Umbilical cord (tissue), 2 donors: ENCODE measurements around the gene MYMK. TPM values are rescaled to one million over a fixed set of nuclear protein-coding genes. Genes with fewer than 3 reads are reported as not detected.
A peak's percentile ranks its signal among the peaks of the same experiment; 100 is the strongest.

Experiments
- DNase-seq: peaks from one replicate; pipeline ENCODE4 v3.0.0-alpha.2; 2015; ENCODE audit warnings: low spot score
- total RNA-seq: library from RNA; depleted of rRNA; stranded (reverse); fragments of >200 nt; gene quantifications from one replicate; pipeline ENCODE4 v1.2.3, GENCODE V29; 2014; ENCODE audit warnings: low replicate concordance; ENCODE audit not compliant: insufficient read depth

Gene MYMK
- total RNA-seq, 1 donor from 2014 or later = not detected

DNA sequence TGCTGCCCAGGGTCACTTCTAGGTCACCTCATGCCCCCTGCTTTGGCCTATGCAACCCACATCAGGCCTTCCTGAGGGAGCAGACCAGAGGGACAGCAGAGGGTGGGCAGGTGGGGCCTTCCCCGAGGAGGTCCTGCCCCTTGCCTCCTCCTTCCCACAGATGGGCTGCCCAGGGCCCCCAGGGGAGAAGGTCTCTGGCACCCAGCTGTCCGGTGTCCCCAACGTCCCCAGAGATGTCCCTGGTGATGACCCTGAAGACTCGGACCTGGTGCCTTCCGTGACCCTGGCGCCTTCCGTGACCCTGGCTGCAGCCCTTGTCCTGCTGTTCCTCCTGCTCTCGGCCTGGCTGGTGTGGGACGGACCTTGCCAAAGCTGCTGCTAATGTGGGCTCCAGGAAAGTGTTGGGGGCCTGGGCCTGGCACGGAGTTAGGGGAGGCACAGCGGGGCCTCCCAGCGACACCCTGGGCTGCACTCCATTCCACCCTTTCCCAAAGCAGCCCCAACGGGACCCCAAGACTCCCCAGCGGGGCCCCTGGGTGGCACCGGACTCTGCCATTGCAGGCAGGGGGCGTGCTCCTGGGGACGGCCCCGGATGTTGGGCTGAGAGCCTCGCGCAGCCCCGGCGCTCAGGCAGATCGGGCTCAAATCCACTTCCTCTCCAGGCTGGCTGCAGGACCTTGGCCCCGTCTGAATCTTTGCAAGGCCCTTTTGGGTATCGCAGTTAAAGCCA, 39.1 kb downstream of the MYMK start:
- DNase-seq = no peak

DNA sequence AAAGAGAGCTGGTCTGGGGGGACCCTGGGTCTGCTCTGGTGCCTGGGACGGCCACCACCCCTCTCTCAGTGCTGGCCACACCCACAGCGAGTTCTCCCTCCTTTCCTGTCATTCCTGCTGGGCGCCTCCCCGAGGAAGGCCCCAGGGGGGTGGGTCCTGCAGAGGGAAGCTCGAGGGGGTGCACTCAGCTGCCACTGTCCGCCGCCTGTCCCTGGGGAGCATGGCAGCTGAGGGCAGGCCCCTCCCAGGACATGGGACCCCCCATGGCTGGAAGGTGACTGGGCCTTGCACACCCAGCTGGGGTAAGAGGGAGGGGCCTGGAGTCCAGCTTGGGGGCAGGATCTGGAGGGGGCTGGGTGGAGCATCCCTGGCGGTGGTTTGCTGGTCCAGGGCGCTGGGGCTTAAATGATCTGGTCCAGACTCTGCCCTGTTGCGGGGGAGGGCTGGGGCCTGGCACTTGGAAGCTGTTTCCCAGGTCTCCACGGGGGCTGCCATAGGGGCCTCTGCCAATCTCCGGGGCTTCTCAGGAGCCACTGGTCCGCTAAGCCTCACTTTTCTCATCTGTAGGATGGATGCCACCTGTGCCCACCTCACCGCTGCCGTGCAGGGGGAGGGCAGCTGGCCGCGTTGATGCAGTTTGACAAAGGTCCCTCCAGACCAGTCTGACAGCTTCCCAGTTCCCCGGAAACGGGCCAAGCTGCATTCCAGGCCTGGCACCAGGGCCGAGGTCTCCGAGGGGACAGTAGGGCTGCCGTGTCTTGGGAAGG, 39.9 kb downstream of the MYMK start:
- DNase-seq = no peak

DNA sequence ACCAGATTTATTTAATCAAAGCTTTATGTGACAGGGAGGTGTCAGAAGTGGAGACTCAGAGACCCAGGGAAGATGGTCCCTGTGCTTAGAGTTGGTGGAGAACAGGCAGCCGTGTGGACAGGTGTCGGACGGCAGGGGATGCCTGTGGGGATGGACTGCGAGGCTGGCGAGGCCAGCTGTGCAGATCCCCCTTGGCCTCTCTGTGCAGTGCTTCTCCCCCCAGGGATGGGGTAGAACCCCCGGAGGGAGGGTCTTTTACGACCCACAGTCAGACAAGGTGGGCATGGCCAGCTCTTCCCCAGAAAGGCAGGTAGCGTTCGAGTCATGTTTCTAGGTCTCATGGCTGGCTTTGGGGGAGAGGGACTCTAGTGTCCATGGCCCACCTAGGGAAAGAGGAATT, 41.1 kb downstream of the MYMK start:
- DNase-seq = no peak

DNA sequence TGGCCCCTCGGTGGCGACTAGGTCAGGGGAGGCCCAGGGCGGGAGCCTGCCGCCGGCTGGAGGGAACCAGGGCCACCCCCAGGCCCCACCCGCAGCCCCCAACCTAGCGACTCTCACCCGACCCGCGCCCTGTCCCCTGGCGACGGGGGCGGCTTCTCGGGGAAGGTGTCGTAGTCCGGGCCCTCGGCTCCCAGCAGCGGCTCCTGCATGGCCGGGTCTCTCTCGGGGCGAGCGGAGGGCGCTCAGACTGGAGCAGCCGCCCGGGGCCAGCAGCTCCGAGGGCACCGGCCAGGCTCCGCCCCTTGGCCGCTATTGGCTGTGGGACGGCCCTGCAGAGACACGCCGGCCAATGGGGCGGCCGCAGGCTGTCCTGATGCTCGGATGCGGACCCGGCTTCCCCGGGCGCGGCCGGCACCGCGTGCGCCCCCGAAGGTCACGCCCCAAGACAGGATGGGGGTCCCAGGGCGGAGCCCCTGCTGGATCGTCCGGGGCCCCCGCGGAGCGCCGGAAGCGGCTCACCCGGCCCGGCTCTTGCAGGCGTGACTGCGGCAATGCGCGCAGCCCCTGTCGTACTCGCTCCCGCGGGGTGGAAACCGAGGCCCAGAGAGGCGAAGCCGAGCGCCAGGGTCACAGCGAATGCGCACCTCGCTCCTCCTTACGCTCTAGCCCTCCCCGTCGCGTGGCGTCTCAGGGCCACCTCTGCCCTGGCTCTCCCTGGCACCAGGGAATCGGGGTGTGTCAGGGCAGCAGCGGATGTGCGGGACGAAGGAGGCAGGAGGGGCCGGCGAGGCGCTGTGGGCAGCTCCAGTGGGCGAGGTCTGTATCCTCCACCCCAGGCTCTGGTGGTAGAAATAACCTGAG, 45.7 kb downstream of the MYMK start, which contains the start of gene SLC2A6:
SLC2A6 (minus strand) TSS at position 249 of the 861 bp plus-strand sequence; CDS start at position 209, 40 bp downstream.
- peak; percentile 83 for DNase-seq

DNA sequence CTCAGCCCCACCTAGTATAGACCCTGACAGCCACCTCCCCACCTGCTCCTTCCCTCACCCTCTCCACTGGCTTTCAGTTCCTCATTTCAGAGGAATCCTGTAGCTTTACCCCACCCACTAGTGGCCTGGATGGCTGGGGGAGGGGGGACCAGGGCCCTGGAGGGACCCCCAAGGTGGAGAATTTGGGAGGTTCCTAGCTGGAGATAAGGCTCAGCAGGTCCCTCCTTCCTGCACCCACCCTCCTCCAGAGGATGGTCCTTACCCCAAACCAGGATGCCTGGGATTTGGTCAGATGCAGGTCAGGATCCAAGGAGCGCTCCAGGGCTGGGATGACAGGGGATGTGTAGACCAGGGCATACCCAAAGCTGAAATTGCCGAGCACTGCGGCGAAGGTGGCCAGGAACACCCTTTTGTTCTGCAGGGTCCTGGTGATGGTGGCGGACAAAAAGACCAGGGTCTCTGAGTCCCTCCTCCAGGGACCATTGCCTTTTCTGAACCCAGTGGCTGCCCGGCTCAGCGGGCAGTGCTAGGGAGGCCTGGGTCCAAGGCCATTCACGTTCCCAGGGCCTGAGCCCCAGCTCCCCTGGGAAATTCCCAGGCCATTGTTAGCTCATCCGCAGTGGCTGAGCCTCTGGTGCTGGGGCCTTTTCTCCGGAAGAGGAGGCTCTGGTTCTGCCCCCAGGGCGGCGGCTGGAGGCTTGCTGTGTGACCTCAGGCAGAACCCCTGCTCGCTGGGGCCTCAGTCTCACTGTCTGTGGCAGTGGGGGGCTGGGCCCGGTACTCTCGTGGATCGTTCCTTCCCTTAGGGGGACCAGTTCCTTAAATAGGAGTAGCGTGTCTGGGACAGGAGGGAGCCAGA, 46.5 kb downstream of the MYMK start:
- peak; percentile 32 for DNase-seq

DNA sequence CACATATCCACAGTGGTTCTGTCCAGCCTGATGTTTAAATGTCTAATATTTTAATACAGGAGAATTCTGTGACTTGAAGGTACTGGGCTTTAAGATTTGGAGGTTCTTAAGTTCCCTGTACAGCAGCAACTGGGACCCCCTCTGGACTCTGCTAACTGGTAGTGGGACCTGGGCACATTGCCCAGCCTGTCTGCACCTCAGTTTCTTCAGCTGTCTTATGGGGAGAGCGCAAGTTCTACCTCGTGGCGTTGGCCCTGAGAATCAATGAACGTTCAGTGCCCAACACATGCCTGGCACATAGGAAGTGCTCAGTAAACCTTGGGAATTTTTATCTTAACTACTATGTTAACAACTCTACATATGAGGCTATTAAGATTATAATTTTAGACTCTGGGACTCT, 47.3 kb downstream of the MYMK start:
- DNase-seq = no peak

DNA sequence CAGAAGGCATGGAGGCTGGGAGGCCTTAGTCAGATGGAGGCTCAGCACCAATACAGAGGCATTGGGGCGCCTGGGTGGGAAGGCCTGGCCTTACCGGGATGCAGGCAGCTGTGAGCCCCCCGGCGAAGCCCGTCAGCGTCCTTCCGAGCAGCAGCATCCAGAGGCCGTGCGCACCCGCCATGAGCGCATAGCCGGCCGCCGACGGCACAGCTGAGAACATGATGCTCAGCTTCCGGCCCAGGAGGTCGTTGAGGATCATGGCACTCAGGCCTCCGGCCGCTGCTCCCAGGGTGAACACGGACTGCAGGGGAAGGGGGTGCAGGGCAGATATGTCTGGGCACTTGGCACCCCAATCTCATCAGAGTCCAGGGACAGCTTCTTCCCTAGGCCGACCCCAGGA, 47.8 kb downstream of the MYMK start:
- DNase-seq = no peak

DNA sequence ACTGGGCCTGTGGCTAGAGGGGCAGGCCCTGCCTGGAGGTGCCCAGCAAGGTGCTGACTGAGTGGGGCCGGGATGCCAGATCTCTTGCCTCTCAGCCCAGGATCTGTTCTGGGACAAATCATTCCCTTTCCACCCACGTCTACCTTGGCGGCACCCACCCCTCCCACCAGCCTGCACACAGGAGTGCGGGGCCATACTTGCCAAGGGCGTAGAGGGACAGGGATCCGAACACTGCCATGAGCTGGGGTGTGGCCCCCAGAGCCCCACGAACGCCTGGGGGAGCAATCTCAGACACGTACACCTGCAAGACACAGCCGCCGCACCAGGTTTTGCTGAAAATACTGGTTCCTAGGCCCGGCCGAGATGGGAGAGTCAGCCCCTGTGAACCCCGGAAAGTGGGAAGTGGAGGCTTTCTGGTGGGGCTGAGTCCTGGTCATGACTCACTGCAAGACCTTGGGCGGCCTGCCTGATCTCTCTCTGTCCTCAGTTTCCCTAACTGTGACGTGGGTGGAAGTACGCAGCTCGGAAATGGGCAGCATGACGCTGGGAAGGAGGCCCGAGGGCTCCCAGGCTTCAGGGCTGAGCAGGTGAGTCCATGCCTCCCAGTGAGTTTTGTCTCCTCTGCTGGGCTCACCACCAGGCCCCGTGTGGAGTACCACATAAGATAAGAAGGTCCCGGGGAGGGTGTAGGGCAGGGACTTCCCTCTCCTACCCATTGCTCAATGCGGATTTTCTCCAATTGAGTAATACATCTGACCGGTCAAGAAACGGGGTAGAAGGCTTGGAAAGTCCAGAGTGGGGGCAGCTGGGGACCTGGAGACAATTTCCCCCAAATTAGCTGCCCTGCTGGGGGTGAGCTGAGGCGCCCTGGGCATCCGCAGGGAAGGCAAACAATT, 48.5 kb downstream of the MYMK start:
- no peak for DNase-seq

DNA sequence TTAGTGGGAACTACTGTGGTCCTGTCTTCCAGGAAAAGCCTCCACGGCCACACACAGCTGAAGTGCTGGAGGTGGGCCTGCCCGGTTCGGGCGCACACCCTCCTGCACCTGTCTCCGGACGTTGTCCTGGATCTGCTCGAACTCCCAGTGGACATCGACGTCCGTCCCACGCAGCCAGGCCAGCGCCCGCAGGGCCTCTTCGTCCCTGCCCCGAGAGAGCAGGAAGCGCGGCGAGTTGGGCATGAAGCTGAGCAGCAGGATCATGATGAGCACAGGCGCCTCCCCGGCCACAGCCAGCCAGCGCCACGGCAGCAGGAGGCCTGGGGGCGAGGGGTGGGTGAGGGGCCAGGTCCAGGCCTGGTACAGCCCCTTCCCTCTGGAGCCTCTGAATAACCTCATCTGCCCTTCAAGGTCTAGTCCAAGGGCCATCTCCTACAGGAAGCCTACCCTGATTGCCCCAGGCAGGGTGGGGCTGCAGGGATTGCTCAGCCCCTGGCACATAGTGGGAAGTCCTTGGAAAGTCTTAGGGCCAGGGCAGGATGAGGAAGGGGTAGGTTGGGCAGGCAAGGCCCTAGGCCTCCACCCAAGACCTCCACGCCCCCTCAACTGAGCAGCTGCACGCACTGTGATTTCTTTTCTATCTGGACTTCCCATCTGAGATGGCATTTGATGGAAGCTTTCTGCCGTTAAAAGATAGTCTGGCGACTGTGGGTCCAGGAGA, 49.3 kb downstream of the MYMK start:
- DNase-seq = no peak

DNA sequence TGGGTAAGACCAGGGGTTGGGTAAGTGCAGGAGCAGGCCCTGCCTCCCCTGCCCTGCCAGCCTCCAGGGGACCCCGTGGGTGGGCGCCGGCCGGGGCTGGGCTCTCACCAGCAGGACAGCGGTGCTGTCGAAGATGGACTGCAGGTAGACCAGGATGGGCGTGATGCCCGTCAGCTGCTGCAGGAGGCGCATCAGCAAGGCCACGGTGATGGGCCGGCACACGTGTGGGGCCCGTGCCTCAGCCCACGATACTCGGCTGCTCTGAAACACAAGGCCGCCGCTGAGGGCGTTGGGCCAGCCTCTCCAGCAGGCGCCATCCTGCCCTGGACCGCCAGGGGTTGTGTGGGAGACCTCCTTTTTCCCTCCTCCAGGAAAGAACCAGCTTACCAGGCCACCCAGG, 49.9 kb downstream of the MYMK start:
- DNase-seq = no peak

DNA sequence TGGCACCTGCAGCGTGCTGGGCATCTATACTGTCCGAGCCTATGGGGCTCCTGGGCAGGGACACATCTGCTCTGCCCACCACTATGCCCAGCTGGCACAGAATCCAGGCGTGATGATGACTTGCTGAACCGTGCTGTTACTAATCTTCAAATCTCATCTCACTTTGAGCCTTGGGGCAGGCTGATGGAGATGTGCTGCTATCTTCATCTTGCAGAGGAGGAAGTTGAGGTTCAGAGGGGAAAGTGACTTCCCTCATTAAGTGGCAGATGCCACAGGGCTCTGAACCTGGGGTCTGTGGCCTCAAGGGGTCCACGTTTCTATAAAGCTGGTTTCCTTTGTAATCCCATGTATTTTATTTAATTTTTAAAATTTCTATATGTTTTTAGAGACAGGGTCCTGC, 50.5 kb downstream of the MYMK start:
- no peak for DNase-seq

DNA sequence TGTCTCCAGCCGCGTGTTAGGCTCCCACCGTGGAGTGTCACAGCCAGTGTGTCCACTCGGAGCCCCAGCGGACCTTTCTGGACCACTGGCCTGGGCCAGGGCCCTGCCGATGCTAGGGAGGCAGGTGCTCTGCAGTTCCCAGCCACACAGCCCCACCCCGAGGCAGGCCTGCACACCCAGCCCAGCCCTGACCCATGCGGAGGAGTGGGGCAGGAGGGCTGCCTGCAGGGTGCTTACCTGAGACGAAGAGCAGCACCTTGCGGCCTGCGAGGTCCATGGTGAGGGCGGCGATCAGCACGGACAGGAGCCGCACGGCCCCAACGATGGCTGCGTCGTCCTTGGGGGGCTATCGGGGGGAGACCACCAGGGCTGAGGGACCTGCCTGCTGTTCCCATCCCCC, 51.0 kb downstream of the MYMK start:
- DNase-seq = no peak

DNA sequence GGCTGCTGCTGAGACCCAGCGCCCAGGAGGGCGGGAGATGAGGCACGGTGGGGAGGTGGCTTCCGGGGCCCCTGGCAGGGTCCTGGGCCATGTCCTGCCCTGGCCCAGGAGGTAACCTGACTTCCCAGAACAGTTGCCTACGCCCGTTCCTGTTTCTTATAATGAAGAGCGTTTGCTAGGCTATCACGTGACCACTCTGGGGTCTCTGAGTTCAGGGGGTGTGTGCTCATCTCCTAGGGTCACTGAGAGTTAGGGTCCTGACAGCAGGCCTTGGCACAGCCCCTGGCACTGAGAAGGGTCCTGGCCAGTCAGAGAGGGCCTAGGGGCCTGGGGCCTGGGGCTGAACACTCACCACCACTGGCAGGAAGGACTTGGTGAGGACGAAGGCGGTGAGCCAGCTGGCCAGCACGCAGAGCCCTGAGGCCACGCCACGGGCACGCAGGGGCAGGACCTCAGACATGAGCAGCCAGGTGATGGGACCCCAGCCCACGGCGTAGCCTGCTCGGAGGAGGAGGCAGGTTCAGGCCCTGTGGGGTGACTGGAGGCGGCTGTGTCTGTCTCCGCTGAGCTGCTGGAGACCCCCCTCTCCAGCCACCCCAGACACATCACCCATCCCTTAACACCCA, 51.9 kb downstream of the MYMK start:
- no peak for DNase-seq

DNA sequence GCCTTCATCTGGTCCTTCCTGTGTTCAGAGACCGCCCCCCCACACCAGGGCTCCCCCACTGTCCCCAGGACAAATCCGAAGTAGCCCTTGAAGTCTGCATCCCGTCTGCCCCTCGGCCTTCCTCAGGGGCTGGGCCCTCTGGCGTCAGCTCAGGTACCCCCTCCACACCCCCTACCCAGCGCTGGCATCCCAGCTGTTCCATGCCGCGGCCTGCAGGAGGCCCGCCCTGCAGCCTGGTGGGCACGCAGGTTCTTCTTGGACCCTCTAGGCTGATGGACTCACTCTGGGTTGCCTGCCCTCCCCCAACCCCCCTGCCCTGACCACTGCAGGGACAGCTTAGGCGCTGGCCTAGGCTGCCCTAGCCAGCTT, 52.5 kb downstream of the MYMK start:
- no peak for DNase-seq

DNA sequence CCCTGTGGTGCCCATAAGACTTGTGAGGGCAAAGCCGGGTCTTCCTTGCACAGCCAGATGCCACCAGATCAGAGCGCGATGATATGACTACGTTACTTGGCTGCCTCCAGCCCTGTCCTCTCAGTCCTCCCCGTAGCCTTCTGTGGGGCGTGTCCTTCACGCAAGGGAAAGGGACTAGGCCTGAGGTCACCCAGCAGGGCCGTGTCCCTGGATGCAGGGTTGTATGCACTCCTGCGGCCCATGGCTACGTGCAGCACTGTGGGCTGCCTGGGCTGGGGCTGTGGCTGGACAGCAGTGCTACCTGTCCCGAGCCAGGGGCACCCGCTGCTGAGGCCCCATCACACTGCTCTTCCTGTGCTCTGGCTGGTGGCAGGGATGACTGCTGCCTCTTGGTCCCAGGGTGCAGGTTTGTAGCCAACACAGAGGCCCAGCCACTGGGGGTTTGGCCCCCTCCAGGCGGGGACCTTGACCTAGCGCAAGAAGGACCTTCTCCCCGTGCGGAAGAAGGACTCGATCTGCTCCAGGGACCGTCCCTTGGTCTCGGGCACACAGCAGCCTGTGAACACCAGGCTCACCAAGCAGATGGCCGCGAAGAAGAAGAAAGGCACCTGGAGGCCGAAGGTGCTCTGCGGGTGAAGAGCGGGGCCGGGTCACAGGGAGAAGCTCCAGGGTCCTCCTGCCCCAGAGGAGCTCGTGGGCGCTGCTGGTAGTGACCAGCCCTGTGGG, 53.0 kb downstream of the MYMK start:
- no peak for DNase-seq

DNA sequence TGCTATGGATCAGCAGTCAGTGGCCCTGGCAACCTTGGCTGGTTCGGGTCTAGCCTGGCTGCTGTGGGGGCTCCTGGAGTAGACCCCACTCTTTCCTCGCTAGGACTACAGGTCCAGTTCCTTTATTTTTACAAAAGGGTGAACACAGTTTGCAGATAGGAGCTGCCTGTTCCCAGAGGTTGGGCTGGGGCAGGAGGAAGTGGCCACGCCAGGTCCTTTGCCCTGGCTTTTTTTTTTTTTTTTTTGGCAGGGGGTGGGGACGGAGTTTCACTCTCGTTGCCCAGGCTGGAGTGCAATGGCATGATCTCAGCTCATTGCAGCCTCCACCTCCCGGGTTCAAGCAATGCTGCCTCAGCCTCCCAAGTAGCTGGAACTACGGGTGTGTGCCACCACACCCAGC, 53.8 kb downstream of the MYMK start:
- DNase-seq = no peak

DNA sequence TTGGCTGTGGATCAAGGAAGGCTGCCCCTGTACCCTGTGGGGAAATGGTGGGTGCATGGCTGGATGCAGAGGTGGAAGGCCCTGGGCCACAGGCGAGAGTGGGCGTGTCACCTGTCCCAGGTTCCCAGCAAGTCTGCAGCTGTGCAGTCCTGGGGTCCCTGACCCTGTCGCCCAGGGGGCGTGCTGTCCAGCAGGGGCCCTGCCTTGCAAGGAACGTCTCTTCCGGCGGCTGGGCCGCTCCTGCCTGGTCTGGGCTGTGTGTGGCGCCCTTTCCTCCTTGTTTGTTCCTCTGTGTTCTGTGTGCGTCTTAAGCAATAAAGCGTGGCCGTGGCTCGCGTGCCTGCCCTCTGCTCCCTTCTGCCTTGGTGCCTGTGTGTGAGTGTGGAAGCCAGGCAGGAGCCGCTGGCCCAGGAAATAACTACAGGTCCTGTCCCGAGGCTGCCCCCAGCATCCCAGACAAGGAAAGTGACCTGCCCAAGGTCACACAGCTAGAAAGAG, 54.3 kb downstream of the MYMK start:
- no peak for DNase-seq

DNA sequence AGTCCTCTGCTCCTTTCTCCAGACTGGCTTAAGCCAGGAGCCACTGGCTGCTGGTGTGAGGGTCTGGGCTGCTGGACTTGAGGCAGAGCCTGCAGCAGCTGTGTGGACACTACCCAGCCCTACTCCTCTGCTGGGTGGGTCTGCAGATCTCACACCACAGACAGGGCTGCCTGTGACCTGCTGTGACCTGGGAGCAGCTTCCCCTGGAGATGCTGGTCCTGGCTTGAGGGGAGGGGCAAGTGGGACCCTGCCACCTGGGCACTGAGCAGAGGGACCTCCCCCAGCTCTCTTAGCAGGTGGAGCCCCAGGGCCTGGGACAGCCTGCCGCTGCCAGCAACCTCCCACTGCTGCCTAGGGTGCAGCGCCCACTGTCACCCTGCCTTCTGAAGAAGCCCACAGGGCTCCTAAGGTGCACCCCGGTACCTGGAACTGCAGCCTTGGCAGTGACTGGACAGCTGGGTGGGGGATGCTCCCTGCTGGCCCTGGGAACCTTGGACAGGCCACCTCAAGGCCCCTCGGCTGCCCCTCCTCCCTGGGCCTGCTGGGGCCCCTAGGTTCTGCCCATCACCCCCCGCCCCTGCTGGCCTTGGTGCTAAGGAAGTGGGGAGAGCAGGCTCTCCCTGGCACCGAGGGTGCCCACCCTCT, 55.9 kb downstream of the MYMK start:
- DNase-seq = no peak
